ENCODE results near the gene FGGY.

The FGGY gene

GRCh38 chr1:59409549-59409948 is 112.7 kb downstream of the FGGY start:
- CTCF ChIA-PET = no interaction called here
- POLR2A ChIA-PET = no interaction called here

GRCh38 chr1:59409986-59410385 is 113.1 kb downstream of the FGGY start:
- no peak overlapping the region for H3K27ac ChIP-seq (ENCODE audit: extremely low read depth, low read depth, low read length)
- CTCF ChIA-PET = no interaction called here
- no peak for TF ChIP-seq ZNF501 (tag by site-specific recombination; IDR thresholded peaks at IDR 0.05)
- no peak for TF ChIP-seq ZNF391 (tag by site-specific recombination; IDR thresholded peaks at IDR 0.05; ENCODE audit: borderline replicate concordance, low read depth)
- TF ChIP-seq TRIM28 (IDR thresholded peaks at IDR 0.05; ENCODE audit: borderline replicate concordance, low read length) = no peak
- no peak for TF ChIP-seq ZBTB7A (tag by site-specific recombination; IDR thresholded peaks at IDR 0.05; ENCODE audit: low read depth)
- TF ChIP-seq ZNF302 (tag by site-specific recombination; IDR thresholded peaks at IDR 0.05; ENCODE audit: low read depth) = no peak
- TF ChIP-seq IKZF3 (tag by site-specific recombination; IDR thresholded peaks at IDR 0.05) = no peak
- no peak for TF ChIP-seq ZNF148 (tag by site-specific recombination; IDR thresholded peaks at IDR 0.05; ENCODE audit: borderline replicate concordance)
- no peak for TF ChIP-seq ZNF530 (tag by site-specific recombination; IDR thresholded peaks at IDR 0.05; ENCODE audit: low read depth)
- TF ChIP-seq ZNF473 (tag by site-specific recombination; IDR thresholded peaks at IDR 0.05) = no peak
- TF ChIP-seq YY1 (tag by site-specific recombination; IDR thresholded peaks at IDR 0.05) = no peak
- no peak for TF ChIP-seq ZNF521 (tag by site-specific recombination; IDR thresholded peaks at IDR 0.05)
- TF ChIP-seq ZFP37 (tag by site-specific recombination; IDR thresholded peaks at IDR 0.05) = no peak

More at GRCh38 chr1:59409549-59409948, 112.7 kb downstream of the FGGY start:
- Histone ChIP-seq H3K9me3 (ENCODE audit: control insufficient read depth, insufficient read depth, low read depth, low read length) (no peaks in the 10 kb centered on the region), H3K4me1 (ENCODE audit: control insufficient read depth, insufficient read depth, low read length) (no peaks in the 10 kb centered on the region), H3K4me3 (ENCODE audit: low read depth, low read length) (no peak overlapping the region), H3K27ac (ENCODE audit: extremely low read depth, low read depth, low read length) (no peak overlapping the region), H3K36me3 (ENCODE audit: control insufficient read depth in 2 of 2, insufficient read depth in 1 of 2, low read length in 2 of 2) (no peaks in the 10 kb centered on the region)
- TF ChIP-seq ZSCAN30 (tag by site-specific recombination; IDR thresholded peaks at IDR 0.05) (no peak), ZNF645 (tag by site-specific recombination; IDR thresholded peaks at IDR 0.05) (no peak)

GRCh38 chr1:59410457-59410856 is 113.6 kb downstream of the FGGY start:
- TF ChIP-seq ZNF169 (tag by site-specific recombination; IDR thresholded peaks at IDR 0.05) (no peak), ZNF449 (tag by site-specific recombination; IDR thresholded peaks at IDR 0.05) (no peak), PRDM4 (tag by site-specific recombination; IDR thresholded peaks at IDR 0.05) (no peak)
- ChIA-PET CTCF (no interaction called here), POLR2A (no interaction called here)
- Histone ChIP-seq H3K4me1 (ENCODE audit: control insufficient read depth, insufficient read depth, low read length) (no peaks in the 10 kb centered on the region), H3K36me3 (ENCODE audit: control insufficient read depth in 2 of 2, insufficient read depth in 1 of 2, low read length in 2 of 2) (no peaks in the 10 kb centered on the region), H3K4me3 (ENCODE audit: low read depth, low read length) (no peak overlapping the region), H3K27ac (ENCODE audit: extremely low read depth, low read depth, low read length) (no peak overlapping the region), H3K9me3 (ENCODE audit: control insufficient read depth, insufficient read depth, low read depth, low read length) (no peaks in the 10 kb centered on the region)

More at GRCh38 chr1:59409986-59410385, 113.1 kb downstream of the FGGY start:
- H3K9me3 ChIP-seq (ENCODE audit: control insufficient read depth, insufficient read depth, low read depth, low read length) = no peaks in the 10 kb centered on the region
- H3K4me3 ChIP-seq (ENCODE audit: low read depth, low read length) = no peak overlapping the region
- H3K4me1 ChIP-seq (ENCODE audit: control insufficient read depth, insufficient read depth, low read length) = no peaks in the 10 kb centered on the region
- POLR2A ChIA-PET = no interaction called here
- H3K36me3 ChIP-seq (ENCODE audit: control insufficient read depth in 2 of 2, insufficient read depth in 1 of 2, low read length in 2 of 2) = no peaks in the 10 kb centered on the region

All from HEK293 (cell line).